Left hindlimb (tissue), 1 donor: ENCODE data around the gene CRHR2.

Experiments
- DNase-seq: peaks from one replicate; pipeline ENCODE4 v3.0.0-alpha.2; 2018

CRHR2 gene

DNA sequence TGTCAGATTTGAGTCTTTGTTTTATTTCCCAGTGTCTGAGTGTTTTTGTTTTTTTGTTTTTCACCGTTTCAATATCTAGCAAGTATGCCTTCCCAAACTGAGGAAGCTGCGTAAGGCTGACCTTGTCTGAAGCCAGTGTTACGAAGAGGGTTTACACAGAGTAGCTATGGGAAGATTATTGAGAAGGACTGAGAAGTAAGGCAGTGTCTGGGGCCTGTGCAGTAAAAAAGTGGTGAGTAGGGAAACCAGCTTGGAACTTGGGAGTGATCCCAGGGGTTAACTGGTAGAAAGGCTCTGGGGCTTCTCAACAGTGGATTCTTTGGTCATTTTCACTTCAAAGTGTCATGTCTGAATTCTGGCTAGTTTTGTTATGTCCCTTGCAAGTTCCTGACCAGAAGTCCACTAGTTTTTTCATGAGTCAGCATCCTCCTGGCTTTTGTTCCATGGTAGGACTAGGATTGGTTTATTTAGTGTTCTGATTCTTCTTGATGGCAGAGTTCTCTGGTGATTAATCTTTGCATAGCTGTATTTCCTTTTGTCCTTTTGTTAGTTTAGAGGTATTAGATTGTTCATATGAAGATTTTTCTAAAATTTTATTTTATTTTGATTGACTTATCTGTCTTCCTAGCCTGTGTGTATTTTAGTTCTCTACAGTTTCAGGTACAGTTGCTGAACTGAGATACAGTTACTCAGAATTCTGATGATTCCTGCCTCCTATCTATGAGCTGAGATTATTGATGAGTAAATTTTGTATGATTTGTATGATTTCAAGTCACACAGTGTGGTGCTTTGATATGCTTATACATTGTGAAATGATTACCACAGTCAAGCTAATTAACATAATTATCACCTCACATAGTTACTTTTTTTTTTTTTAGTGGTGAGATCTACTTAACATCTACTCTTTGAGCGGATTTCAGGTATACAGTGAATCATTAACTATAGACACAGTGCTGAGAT is 68.6 kb downstream of the CRHR2 start:
- DNase-seq = no peak

DNA sequence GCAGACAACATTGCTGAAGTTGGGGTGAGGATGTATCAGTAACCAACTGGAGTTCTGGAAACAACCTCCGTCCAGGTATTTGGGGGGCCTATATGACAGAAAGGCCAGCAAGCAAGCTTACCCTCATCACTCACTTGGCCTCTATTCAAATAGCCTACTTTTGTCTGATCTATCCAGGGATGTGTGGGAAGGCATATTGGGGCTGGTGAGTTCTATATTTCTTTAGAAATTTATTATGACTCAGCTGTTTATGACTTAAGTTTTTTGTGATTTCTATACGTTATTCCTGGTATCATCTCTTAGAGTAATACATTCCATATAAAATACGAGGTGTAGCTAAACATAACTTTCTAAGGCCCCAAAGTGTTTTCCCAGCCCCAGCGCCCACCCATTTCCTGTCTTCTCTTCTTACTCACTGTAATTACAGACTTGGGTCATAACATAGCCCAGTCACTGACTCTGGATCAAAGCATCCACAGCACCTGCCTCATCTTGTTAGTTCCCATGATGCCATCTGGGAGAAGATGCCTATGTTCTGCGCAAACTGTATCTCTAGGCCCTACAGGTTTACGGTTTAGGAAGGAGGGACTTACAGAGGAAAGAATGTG is 69.5 kb downstream of the CRHR2 start:
- DNase-seq = no peak

DNA sequence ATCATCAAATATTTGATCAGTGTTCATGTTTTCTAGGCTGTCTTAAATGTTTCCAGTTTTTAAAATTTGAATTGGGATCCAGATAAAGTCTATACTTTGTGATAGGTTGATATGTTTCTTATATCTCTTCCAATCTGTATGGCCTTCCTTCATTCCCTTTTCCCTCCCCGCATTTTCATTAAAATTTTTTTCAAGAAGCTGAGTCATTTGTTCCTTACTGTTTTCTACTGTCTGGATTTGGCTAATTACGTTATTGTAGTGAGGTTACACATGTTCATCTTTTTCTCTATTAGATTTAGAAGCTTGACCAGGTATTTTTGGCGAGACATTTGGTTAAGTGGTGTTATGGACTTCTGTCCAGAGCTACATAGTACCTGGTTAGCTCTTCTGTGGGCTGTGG is 76.4 kb downstream of the CRHR2 start:
- no peak for DNase-seq

DNA sequence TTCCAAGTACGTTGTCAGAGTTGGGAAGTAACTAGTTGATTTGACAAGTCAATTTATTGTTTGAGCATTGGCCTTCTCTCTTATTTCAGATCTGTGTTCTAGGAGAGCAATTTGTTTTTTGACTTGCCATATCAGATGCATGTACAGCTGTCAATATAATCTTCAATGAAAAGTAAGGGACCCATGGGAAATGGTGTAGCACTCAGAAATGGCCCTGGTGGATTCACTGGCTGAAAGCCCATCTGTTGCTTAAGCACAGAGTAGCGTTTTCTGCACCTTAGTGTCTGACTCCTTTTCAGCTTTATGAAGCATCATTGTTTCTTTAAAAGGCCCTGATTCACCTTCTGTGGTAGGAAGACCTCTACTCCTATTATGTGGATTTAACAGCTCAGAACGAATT is 77.4 kb downstream of the CRHR2 start:
- no peak for DNase-seq
